Measurements from ENCODE around the gene CARF. TPM values are rescaled to one million over a fixed set of nuclear protein-coding genes. Genes with fewer than 3 reads are reported as not detected.
"Not testable (repeated sequence)": the region's sequence is repeated elsewhere in the genome, so short reads cannot be mapped to it uniquely, and the experiment has no call there.

The CARF gene
- total RNA-seq, 1 experiment from 2014 or later: 4.9 TPM

DNA sequence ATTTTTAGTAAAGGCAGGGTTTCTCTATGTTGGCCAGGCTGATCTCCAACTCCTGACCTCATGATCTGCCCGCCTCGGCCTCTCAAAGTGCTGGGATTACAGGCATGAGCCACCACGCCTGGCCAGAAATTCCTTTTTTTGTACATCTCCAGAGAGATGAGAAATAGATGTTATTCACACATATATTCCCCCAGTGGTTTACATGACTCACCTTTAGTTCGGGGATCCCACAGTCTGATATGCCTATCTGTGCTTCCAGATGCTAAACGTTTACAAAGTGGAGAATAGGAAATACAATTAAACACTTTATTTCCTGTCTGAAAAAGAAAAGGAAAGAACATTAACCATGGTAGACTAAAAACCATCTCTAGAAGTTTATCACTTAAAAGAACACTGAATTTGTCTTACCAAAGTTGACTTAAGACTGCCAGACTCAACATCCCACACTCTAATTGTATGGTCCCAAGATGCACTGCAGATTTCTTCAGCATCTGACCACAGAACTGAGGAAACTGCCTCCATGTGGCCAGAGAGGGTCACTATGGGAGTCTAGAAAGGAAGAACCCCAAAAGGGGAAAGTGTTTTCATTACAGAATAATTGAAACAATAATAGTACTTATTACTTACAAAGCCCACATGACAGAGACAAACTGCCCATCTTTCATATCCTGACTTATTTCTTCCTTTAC is 27.9 kb upstream of the CARF start:
- H3K36me3 Mint-ChIP-seq (ENCODE audit: insufficient read depth, unreplicated experiment): peaks cover 45% of the 10 kb centered on the region
- no peak for DNase-seq
- no peaks in the 10 kb centered on the region; the same call in 1 of the 2 replicates for H3K36me3 ChIP-seq (ENCODE audit: control insufficient read depth, insufficient read depth, low read length)
- TF ChIP-seq, protein P1, sequence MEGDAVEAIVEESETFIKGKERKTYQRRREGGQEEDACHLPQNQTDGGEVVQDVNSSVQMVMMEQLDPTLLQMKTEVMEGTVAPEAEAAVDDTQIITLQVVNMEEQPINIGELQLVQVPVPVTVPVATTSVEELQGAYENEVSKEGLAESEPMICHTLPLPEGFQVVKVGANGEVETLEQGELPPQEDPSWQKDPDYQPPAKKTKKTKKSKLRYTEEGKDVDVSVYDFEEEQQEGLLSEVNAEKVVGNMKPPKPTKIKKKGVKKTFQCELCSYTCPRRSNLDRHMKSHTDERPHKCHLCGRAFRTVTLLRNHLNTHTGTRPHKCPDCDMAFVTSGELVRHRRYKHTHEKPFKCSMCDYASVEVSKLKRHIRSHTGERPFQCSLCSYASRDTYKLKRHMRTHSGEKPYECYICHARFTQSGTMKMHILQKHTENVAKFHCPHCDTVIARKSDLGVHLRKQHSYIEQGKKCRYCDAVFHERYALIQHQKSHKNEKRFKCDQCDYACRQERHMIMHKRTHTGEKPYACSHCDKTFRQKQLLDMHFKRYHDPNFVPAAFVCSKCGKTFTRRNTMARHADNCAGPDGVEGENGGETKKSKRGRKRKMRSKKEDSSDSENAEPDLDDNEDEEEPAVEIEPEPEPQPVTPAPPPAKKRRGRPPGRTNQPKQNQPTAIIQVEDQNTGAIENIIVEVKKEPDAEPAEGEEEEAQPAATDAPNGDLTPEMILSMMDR (IDR thresholded peaks at IDR 0.05; ENCODE audit: insufficient read depth in 1 of 2, low read depth in 1 of 2, low read length in 1 of 2, severe bottlenecking in 1 of 2, unreplicated experiment in 1 of 2): no peak
- POLR2A ChIA-PET: no interaction called here
- no peak overlapping the region for H3K4me3 ChIP-seq (ENCODE audit: low read depth, low read length)
- no peak overlapping the region for H3K4me3 Mint-ChIP-seq (ENCODE audit: unreplicated experiment)
- intact Hi-C loops (cut with micrococcal nuclease; ENCODE audit: unreplicated experiment): no loop called here
- CTCF ChIA-PET: no interaction called here
- H3K4me1 Mint-ChIP-seq (ENCODE audit: low read depth, unreplicated experiment): no peaks in the 10 kb centered on the region
- H3K9me3 Mint-ChIP-seq (ENCODE audit: unreplicated experiment): no peaks in the 10 kb centered on the region
- no peaks in the 10 kb centered on the region for H3K4me1 ChIP-seq
- no peaks in the 10 kb centered on the region for H3K9me3 ChIP-seq
- no peak overlapping the region for H3K27ac Mint-ChIP-seq (ENCODE audit: unreplicated experiment)
- BruUV-seq (replicated peaks): no TSS peak
- no peaks in the 10 kb centered on the region for H3K27me3 ChIP-seq (replicated peaks; ENCODE audit: control insufficient read depth, insufficient read depth, low read length)
- H3K27me3 Mint-ChIP-seq (ENCODE audit: insufficient read depth, unreplicated experiment): no peaks in the 10 kb centered on the region

GRCh38 chr2:202885190-202885589 is 26.9 kb upstream of the CARF start:
- no peaks in the 10 kb centered on the region for H3K4me1 Mint-ChIP-seq (ENCODE audit: low read depth, unreplicated experiment)
- TF ChIP-seq, protein P1 (IDR thresholded peaks at IDR 0.05; ENCODE audit: insufficient read depth in 1 of 2, low read depth in 1 of 2, low read length in 1 of 2, severe bottlenecking in 1 of 2, unreplicated experiment in 1 of 2): no peak
- peaks cover 45% of the 10 kb centered on the region for H3K36me3 Mint-ChIP-seq (ENCODE audit: insufficient read depth, unreplicated experiment)
- intact Hi-C loops (cut with micrococcal nuclease; ENCODE audit: unreplicated experiment): no loop called here
- ChIA-PET POLR2A (no interaction called here), CTCF (no interaction called here)
- H3K4me1 ChIP-seq: no peaks in the 10 kb centered on the region
- no peaks in the 10 kb centered on the region for H3K27me3 Mint-ChIP-seq (ENCODE audit: insufficient read depth, unreplicated experiment)
- no TSS peak for BruUV-seq (replicated peaks)
- H3K9me3 ChIP-seq: no peaks in the 10 kb centered on the region
- DNase-seq: no peak
- no peaks in the 10 kb centered on the region for H3K27me3 ChIP-seq (replicated peaks; ENCODE audit: control insufficient read depth, insufficient read depth, low read length)
- H3K4me3 Mint-ChIP-seq (ENCODE audit: unreplicated experiment): no peak overlapping the region
- no peak overlapping the region for H3K4me3 ChIP-seq (ENCODE audit: low read depth, low read length)
- H3K36me3 ChIP-seq (ENCODE audit: control insufficient read depth, insufficient read depth, low read length): peaks cover 1% of the 10 kb centered on the region; the same call in 1 of the 2 replicates
- H3K9me3 Mint-ChIP-seq (ENCODE audit: unreplicated experiment): no peaks in the 10 kb centered on the region
- H3K27ac Mint-ChIP-seq (ENCODE audit: unreplicated experiment): no peak overlapping the region

- H3K4me3 ChIP-seq (ENCODE audit: low read depth, low read length); H3K9me3 ChIP-seq; BruUV-seq (replicated peaks); DNase-seq; H3K36me3 ChIP-seq (ENCODE audit: control insufficient read depth, insufficient read depth, low read length); H3K27me3 Mint-ChIP-seq (ENCODE audit: insufficient read depth, unreplicated experiment); intact Hi-C loops (cut with micrococcal nuclease; ENCODE audit: unreplicated experiment); H3K27me3 ChIP-seq (replicated peaks; ENCODE audit: control insufficient read depth, insufficient read depth, low read length); CTCF ChIA-PET; H3K4me1 ChIP-seq; H3K27ac Mint-ChIP-seq (ENCODE audit: unreplicated experiment); POLR2A ChIA-PET; H3K4me3 Mint-ChIP-seq (ENCODE audit: unreplicated experiment): not testable (repeated sequence)
- peaks cover 51% of the 10 kb centered on the region for H3K36me3 Mint-ChIP-seq (ENCODE audit: insufficient read depth, unreplicated experiment)
- H3K9me3 Mint-ChIP-seq (ENCODE audit: unreplicated experiment): peaks cover 23% of the 10 kb centered on the region
- peaks cover 20% of the 10 kb centered on the region for H3K4me1 Mint-ChIP-seq (ENCODE audit: low read depth, unreplicated experiment)
Observed at GRCh38 chr2:202905507-202905906, 6.6 kb upstream of the CARF start.
